ENCODE results near the gene STMN1. TPM values are rescaled to one million over a fixed set of nuclear protein-coding genes. Genes with fewer than 3 reads are reported as not detected.

The STMN1 gene
- total and polyA plus RNA-seq, 9 of the 15 experiments (the other 6 are each of a cell fraction or from before 2014, with no cell fraction given): 269 to 2,153 (median 595) TPM

- DNase-seq (ENCODE audit: extremely low read depth in 1 of 4, low spot score in 3 of 4) (no peak), ATAC-seq (no peak), FAIRE-seq (no peak)
- H3K27me3 ChIP-seq (ENCODE audit: control insufficient read depth in 2 of 2, insufficient read depth in 2 of 2, low read length in 2 of 2): no peaks in the 10 kb centered on the region
- no peaks in the 10 kb centered on the region for H3K36me3 ChIP-seq (ENCODE audit: control insufficient read depth, insufficient read depth, low read length)
- H3K4me3 ChIP-seq: no peak overlapping the region
- H3K9me1 ChIP-seq (ENCODE audit: control insufficient read depth, insufficient read depth, low read length): no peaks in the 10 kb centered on the region
- no TSS peak for BruUV-seq (replicated peaks)
- H3K27ac ChIP-seq (ENCODE audit: extremely low read depth, low read depth, low read length): peak overlapping the region; percentile 10; the same call in 2 of the 3 replicates
- ChIA-PET CTCF (ENCODE audit: low intra/inter-chr PET ratio) (no interaction called here), POLR2A (interaction anchor here (0.6 to 2.7 kb wide), 13 partner anchors 9 to 150 kb away, joined by 3 to 19 read pairs (median 4); partner anchors contain the start of gene STMN1)
- H3K4me2 ChIP-seq (ENCODE audit: insufficient read depth, low read length): no peak overlapping the region
- peaks cover 37 to 42% of the 10 kb centered on the region in 2 experiments for H3K4me1 ChIP-seq (replicated peaks in 1 of 2; ENCODE audit: control insufficient read depth in 2 of 2, insufficient read depth in 2 of 2, low read length in 2 of 2)
- in situ Hi-C loops (cut with MboI) (no loop called here), intact Hi-C loops (cut with micrococcal nuclease) (no loop called here)
- no peaks in the 10 kb centered on the region for H4K20me1 ChIP-seq (replicated peaks; ENCODE audit: control insufficient read depth, insufficient read depth, low read length)
- peak overlapping the region in 1 of 2 experiments; percentile 51; a peak in 1 of 4 replicates for H3K9ac ChIP-seq (ENCODE audit: insufficient read depth in 1 of 2, low read depth in 2 of 2, low read length in 2 of 2)
- 0 out of 2 replicates have a peak, but pooled peaks have one; percentile 29 for TF ChIP-seq NR3C1 (CRISPR knock-in tag; IDR thresholded peaks at IDR 0.05)
- TF ChIP-seq CEBPG (CRISPR knock-in tag; IDR thresholded peaks at IDR 0.05): no peak
- 0 out of 4 replicates have a peak, but pooled peaks of 1 of the 2 experiments have one; percentile 9 for TF ChIP-seq CEBPG (tag; conservative IDR thresholded peaks at IDR 0.05 in 1 of 2, IDR thresholded peaks at IDR 0.05 in 1 of 2)
- TF ChIP-seq SRSF3 (IDR thresholded peaks at IDR 0.05; ENCODE audit: insufficient read depth, low read length): no peak
- TF ChIP-seq ZBTB7A (IDR thresholded peaks at IDR 0.05; ENCODE audit: borderline replicate concordance, control insufficient read depth, low read depth, low read length): peak; percentile 15; the same call in 1 of the 2 replicates
- TF ChIP-seq ZNF12 (CRISPR knock-in tag; IDR thresholded peaks at IDR 0.05): 0 out of 2 replicates have a peak, but pooled peaks have one; percentile 33
- TF ChIP-seq FOXK2 (conservative IDR thresholded peaks at IDR 0.05 in 1 of 2, IDR thresholded peaks at IDR 0.05 in 1 of 2; ENCODE audit: low read depth in 2 of 2): no peak
- TF ChIP-seq, protein P1, sequence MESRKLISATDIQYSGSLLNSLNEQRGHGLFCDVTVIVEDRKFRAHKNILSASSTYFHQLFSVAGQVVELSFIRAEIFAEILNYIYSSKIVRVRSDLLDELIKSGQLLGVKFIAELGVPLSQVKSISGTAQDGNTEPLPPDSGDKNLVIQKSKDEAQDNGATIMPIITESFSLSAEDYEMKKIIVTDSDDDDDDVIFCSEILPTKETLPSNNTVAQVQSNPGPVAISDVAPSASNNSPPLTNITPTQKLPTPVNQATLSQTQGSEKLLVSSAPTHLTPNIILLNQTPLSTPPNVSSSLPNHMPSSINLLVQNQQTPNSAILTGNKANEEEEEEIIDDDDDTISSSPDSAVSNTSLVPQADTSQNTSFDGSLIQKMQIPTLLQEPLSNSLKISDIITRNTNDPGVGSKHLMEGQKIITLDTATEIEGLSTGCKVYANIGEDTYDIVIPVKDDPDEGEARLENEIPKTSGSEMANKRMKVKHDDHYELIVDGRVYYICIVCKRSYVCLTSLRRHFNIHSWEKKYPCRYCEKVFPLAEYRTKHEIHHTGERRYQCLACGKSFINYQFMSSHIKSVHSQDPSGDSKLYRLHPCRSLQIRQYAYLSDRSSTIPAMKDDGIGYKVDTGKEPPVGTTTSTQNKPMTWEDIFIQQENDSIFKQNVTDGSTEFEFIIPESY (CRISPR knock-in tag; IDR thresholded peaks at IDR 0.05): peak; percentile 80; the same call in 1 of the 2 replicates
- TF ChIP-seq NFIC (IDR thresholded peaks at IDR 0.05): peak; percentile 50
- no peaks in the 10 kb centered on the region for H3K9me3 ChIP-seq (replicated peaks; ENCODE audit: control insufficient read depth, insufficient read depth, low read depth, low read length)
- peak overlapping the region; percentile 51 for H2AFZ ChIP-seq (ENCODE audit: low read depth, low read length)
- no peaks in the 10 kb centered on the region for H3K79me2 ChIP-seq (ENCODE audit: control insufficient read depth, insufficient read depth, low read length)
- WGBS (ENCODE audit: insufficient coverage, low coverage, missing lambda C conversion rate): 94% methylated on average over 39 of the region's 49 CpGs
These were observed 16.1 kb upstream of the STMN1 start for GRCh38 chr1:25922056-25922970.
